Measurements from ENCODE around the gene TMEM44.
"Not testable (repeated sequence)": the region's sequence is repeated elsewhere in the genome, so short reads cannot be mapped to it uniquely, and the experiment has no call there.

TMEM44 gene

DNA sequence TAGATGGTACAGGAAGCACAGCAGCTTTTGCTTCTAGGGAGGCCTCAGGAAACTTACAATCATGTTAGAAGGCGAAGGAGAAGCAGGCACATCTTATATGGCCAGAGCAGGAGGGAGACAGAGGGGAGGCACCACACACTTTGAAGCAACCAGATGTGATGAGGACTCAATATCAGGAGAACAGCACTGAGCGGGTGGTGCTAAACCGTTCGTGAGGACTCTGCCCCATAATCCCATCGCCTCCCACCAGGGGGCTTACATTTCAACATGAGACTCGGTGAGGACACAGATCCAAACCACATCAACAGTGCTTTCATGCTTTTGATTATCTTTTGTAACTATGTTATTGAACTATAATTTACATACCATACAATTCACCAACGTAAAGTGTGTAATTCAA, 7.6 kb upstream of the TMEM44 start:
- no peak for DNase-seq (ENCODE audit: low read depth)

DNA sequence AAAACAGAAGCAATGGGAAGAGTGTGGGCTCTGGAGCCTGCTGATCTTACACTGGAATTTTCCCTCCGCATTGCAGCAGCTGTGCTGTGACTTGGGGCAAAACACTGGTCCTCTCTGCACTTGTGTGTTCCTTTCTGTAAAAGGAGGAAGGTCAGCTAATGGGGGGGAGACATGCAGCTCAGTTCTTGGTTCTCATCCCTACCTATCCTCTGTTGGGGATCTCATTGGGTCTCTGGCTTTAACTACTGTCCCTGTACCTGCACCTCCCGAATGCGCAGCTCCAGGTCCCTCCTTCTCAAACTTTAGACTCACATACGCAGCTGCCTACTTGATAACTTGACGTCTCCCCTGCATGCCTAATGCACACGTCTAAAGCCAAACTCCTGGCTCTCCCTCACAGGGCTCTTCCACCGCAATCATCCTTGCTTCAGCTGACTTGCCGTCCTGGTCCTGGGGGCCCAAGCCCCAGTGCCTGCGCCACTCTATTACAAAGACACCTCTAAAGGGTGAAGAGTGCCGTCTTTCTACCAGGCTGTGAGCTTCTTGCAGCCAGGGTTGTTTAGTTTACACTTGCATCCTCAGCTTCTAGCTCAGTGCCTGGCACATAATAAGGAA, 5.9 kb upstream of the TMEM44 start:
- no peak for DNase-seq (ENCODE audit: low read depth)

DNA sequence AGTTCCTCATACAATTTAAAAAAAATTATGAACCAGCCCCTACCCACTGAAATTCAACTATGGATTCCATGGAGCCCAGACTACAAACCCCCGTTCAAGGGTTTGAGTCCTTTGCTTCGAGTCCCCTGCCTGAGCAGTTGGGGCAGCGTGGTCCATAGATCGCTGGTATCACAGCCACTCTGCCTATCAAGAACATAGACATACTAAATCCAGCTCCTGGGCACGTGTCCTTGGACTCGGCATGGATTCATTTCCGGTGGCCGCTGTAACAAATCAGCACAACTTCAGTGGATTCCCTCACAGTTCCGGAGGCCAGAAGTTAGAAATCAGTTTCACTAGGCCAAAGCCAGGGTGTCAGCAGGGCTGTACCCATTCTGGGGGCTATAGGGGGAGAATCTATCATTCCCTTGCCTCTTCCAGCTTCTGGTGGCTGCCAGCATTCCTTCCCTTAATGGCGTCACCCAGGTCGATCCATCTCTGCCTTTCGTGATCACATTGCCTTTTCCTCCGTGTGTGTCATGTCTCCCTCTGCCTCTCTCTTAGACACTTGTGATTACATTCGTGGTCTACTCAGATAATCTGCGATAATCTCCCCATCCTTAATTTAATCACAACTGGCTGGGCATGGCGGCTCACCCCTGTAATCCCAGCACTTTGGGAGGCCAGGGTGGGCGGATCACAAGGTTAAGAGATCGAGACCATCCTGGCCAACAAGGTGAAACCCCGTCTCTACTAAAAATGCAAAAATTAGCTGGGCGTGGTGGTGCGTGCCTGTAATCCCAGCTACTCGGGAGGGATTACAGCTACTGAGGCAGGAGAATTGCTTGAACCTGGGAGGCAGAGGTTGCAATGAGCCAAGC, 4.6 kb upstream of the TMEM44 start:
- no peak for DNase-seq (ENCODE audit: low read depth)

DNA sequence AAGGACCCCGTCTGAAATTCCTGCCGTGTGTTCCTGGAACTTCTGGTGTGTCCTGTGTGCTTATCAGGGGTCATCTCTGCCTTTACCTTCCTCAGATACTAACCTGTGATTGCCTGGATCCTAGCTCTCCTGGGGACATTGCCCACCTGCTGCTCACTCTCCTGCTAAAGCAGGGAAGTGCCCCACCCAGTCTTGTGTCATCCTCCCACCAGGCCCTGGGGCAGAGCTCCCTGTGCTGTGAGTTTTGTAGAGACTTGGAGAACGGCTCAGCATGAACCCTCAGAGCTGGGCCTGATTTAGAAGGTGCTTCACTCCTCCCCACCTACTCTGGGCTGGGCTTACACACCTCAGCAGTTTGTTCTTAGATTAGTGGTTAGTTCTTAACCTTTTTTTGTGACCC, 3.8 kb upstream of the TMEM44 start:
- DNase-seq (ENCODE audit: low read depth), result no peak

DNA sequence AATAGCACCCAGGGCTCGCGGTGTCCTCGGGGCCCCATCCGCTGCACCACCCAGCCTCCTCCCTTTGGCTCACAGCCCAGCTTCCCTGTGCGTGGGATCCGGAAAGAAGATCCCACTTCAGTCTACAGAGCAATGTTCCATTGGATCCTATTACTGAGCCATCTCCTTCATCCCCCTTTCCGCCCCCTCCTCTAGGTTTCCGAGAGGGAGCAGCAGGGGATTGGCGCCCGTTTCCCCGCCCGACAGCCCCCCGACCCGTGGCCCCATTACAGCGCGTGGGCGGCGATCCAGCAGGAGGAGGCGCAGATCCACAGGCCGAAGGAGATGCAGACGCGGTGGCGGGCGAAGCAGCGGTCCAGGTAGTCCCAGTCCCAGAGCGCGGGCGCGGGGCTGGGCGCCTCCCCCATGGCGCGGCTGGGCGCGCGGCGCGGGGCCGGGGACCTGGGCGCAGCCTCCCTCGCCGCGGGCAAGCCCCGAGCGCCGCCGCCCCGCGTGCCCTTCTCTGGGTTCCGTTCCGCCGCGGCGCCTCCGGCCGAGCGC, 340 bp downstream of the TMEM44 start:
- no peak for DNase-seq (ENCODE audit: low read depth)

DNA sequence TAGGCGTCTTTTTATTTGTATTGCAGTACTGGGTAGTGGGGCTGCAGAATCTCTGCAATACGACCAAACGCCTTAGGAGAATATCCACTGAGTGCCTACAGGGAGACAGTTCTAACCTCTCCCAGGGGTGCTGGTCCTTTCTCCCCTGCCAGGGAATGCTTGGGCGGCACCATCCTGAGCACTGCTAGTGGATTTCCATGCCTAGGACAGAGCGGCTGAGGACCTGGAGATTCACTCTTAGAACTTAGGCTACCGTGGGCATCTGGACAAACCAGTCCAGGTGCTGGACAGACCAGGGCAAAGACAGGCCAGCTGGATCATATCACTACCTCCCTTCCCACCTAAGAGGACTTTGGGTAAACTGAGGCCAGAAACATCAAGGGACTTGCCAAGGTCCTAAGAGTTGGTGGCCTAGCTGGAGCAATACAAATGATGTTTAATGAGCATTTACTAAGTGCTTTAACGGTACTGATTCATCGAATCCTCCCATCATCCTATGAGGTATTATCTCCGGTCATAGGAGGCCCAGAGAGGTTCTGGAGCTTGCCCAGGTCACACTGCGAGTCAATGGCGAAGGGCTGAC, 902 bp downstream of the TMEM44 start:
- no peak for DNase-seq (ENCODE audit: low read depth)

DNA sequence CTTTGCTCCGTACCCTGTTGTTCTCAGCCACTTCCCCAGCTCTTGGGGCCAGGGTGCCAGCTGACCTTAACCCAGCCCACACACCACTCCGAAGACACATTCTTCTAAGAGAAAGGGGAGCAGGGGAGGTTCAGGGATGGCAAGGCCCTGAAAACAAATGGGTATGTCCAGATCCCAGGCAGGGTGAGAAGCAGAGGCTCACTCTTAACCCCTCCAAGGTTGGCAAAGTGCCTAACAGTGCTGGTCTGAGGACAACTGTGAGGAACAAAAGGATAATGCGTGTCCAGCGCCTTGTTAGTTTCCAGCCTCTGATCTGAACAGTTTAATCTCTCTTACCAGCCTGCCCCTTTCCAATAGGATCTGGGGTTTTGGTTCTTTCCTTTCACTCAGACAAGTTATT, 1.5 kb downstream of the TMEM44 start:
- no peak for DNase-seq (ENCODE audit: low read depth)

DNA sequence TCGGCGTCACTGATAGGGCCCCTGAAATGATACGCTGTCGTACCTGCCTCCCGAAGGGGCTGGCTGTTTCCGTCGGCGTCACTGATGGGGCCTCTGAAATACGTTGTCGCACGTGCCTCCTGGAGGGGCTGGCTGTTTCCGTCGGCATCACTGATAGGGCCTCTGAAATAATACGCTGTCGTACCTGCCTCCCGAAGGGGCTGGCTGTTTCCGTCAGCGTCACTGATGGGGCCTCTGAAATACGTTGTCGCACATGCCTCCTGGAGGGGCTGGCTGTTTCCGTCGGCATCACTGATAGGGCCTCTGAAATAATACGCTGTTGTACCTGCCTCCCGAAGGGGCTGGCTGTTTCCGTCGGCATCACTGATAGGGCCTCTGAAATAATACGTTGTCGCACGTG, 2.5 kb downstream of the TMEM44 start:
- not testable (repeated sequence) for DNase-seq (ENCODE audit: low read depth)

DNA sequence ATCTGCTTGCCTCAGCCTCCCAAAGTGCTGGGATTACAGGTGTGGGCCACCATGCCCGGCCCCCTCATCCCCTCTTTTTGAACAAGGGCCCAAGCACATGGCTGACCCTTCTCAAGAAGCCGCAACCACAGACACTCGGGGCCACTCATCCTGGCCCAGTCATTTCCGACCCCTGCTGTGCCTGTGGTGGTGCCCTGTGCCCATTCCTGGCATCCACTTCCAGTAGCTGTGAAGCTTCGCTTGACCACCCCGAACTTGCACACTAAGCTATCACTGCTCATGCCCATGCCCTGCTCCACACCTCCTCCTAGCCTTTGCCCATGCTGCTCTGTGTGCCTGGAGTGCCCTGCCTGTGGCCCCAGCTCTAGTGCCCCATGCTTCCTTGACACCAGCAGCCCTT, 8.3 kb downstream of the TMEM44 start:
- DNase-seq (ENCODE audit: low read depth), result no peak

DNA sequence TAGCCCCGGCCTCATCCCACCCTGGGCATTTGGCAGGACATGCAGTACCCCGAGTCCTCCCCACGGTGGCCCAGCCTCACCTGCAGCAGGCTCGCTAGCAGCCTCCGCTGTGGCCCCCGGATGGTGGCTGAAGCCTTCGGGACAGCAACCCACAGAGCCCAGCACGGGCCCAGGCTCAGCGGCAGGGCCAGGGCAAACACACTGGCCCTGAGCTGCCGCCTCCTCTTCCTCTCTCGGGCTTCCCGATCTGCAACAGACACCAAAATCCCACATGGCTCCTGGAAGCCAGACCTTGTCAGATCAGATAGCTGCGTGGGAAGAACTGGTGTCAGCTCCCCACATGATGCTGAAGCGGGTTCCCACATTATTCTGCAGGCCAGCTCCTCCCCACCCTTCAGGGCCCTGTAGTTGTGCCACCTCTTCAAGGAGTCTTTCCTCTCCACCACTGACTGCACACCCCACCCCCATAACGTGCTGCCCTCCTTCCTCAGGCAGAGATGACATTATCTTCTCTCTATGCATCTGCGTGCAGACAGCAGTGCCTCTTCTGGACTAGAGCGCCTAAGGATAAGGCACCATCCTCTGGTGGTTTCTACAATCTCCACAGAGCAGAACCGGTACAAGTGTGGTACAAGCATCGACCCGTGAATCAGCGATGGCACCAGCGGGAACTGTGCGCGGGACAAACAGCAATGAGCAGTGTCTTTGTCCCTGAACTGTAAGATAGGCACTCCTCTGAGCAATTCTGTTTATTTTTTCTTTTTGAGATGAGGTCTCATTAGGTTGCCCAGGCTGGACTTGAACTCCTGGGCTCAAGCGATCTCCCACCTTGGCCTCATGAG, 9.5 kb downstream of the TMEM44 start:
- DNase-seq (ENCODE audit: low read depth), result no peak

DNA sequence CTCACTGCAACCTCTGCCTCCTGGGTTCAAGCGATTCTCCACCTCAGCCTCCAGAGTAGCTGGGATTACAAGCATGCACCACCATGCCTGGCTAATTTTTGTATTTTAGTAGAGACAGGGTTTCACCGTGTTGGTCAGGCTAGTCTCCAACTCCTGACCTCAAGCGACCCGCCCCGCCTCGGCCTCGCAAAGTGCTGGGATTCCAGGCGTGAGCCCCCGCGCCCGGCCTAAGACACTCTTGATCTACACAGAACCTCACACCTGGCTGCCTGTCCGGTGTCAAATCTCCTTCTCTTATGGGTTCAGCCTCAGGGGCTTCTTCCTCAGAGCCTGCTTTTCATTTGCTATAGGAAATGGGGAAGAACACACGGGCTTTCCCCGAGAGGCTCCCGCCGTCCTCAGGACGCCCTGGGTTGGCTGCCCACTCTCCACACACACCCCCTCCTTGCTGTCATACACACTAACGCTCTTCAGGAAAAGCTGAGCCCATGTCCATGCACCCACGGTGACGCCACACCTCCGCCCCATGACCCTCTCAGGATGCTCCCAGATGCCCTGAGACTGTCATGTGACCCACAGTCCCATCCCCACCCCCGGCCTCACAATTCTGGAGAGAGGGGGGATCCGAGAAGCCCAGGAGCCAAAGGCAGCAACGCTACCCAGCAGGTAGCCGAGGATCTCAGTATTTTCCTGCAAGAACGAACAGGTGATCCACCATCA, 10.4 kb downstream of the TMEM44 start:
- DNase-seq (ENCODE audit: low read depth), result no peak

DNA sequence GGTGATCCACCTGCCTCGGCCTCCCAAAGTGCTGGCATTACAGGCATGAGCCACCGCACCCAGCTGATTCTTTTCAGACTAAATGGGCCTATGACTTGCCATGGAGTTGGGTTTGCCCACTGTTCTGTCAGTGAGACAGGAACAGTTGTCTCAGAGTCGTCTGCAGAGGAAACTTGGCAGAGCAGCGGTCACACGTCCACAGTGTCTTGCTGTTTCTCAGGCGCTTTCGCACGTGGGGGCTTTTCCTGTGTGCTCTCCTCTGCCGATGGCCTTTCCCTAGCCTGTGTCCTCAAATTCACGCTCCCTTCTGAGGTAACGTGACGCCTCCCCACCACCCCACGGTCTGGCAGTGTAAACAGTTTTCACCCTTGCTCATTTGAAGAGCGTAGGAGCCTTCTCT, 11.3 kb downstream of the TMEM44 start:
- DNase-seq (ENCODE audit: low read depth), result no peak

DNA sequence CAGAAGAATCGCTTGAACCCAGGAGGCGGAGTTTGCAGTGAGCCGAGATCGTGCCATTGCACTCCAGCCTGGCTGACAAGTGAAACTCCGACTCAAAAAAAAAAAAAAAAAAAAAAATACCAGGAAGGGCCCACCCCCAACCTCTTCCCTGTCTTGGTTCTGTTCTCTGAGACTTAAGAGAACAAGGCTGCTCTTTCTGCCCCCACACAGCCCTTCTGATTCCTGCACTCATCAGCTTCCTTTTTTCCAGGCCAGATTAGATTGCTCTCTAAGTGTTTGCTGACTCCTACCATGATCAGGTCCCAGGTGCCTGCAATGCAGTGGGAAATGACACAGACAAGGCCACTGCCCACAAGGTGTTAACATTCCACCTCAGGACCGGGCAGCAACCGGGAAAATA, 13.0 kb downstream of the TMEM44 start:
- DNase-seq (ENCODE audit: low read depth), result no peak

DNA sequence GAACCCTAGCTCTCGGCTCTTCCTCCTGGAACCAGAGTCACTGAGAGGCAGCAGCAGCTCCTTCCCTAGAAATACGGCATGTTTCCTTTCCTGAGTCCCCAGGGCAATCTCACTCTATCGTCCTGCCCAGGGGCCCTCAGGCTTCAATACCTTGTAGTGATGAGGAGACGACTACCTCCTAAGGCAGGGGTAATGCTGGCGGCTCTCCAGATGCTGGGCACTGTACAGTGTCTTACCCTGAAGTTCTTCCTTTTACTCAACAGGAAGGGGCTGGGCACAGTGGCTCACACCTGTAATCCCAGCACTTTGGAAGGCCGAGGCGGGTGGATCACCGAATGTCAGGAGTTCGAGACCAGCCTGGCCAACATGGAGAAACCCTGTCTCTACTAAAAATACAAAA, 13.5 kb downstream of the TMEM44 start:
- DNase-seq (ENCODE audit: low read depth), result no peak

DNA sequence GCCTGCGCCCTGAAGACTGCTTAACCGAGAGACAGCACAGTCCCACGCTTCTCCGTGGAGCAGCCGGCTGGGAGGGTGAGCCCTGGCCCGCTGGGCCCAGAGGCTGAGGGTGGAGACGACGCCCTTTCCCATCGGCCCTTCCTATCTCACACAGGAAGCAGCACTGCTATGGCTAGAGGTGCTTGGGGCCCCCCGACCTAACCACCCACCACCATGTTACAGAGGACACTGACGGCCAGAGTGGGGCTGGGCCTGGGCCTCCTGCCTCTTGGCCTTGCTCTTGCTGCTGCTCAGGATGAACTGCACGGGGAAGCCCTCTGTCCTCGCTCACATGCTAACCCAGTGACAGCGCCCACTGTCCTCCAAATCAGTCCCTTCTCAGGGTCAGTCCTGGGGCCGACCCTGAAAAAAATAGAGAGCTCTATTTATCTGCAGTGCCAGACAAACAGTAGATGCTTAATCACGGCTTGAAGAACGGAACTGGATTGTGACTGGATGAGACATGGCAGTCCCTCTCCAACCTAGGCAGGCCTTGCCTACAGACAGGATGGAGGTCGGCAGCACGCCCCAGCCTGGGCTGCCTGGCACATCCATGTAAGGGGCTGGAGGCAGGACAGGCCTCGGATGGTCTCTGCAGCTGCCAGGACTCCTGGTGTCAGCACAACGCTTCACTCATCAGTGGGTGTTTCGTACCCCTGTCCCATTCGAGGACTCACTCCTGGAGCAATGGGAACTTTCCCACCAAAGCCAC, 14.2 kb downstream of the TMEM44 start:
- DNase-seq (ENCODE audit: low read depth), result no peak

DNA sequence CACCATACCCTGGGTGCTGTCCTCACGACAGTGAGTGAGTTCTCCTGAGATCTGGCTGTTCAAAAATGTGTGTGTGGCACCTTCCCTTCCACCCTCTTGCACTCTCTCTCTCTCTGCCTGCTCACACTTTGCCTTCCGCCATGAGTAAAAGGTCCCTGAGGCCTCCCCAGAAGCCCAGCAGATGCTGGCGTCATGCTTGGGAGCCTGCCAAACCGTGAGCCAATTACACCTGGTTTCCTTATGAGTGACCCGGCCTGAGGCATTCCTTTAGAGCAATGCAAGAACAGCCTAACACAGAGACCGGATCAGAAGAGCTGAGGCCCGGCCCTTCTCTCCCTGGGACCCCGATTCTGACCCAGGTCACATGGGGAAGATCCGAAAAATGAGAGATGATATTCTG, 15.4 kb downstream of the TMEM44 start:
- DNase-seq (ENCODE audit: low read depth), result no peak

DNA sequence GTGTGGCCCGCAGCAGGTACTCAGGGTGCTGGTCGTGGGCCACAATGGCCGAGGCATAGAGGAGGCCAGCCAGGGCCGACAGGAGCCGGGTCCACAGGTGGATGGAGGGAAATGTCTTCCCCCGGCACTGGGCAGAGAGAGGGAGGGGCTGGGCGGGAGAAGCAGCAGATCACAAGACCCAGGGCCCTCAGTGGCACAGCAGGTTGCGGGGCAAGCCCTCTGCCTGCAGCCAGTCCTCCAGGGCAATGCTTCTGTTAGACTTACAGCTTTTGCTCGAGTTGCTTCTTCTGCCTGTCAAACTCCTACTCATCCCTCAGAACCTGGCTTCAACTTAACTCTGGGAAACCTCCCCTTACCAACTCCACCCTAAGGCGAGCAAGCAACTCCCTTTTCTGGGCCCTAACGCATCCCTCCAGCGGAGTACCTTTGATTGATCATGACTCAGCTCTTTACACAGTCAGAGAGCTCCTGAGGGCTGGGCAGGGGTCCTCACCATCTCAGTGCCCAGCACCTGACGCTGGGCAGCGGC, 16.0 kb downstream of the TMEM44 start:
- DNase-seq (ENCODE audit: low read depth), result no peak

DNA sequence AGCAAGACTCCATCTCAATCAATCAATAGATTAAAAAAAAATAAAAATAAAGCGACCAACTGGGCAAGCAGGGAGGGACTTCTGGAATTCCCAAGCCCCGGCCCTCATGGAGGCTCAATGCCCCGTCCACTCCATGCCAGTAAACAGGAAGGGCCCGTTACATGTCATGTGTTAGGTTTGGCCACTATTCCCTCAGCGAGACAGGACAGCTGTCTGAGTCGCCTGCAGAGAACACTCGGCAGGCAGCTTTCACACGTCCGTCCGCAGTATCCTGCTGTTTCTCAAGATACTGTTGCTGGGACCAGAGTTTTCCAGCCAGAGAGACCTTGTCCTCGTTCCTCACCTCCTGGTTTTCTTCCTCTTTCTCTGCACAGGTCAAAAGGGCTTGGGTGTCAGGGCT, 18.0 kb downstream of the TMEM44 start:
- no peak for DNase-seq (ENCODE audit: low read depth)

DNA sequence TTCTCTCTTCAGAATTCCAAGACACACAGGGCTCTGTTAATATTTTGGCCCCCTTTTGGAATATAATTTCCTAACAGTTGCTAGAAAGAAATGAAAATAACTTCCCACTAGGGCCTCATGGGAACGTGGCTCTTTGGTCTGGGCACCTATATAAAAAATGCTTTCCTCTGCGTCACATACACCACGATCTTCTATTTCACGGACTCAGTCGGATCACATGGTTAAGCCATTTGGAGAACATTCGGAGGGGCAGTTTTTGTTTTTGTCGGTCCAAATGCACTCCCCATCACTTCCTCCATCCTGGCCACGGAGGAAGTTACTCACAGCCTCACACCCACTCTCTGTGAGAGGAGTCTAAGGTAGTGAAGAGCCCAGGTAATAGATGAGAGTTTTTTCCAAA, 21.0 kb downstream of the TMEM44 start:
- DNase-seq (ENCODE audit: low read depth), result no peak

DNA sequence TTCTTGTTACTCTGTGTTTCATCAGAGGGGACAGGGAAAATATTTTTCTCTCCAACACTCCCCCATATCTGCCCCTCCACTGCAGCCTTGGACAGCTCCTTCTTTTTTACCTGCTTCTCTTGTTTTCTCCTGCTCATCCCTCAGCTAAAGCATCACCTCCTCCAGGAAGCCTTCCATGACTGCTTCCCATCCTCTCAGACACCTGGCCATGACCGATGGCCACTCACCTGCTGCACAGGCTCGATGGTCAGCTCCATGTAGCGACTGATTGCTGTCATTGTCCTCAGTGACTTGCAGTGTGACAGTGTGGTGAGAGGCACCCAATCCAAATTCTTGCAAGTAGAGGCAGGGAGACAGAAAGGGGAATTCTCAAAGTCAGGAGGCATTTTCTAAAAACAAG, 22.5 kb downstream of the TMEM44 start:
- DNase-seq (ENCODE audit: low read depth), result no peak

DNA sequence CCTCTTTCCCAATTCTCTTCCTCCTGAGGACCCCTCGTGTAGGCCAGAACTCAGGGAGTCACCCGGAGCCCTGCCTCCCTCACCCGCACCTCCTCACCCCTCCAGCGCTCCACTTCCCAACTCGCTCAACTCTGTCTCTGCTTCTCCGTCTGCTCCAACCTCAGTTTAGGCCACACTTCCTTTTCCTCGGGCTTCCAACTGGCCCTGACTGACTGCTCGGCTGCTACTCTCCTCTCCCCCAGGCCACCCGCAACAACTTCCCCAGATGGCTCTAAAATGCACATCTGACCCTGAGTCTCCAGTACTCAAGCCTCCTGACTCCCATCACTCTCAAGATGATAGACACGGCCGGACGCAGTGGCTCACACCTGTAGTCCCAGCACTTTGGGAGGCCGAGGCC, 23.6 kb downstream of the TMEM44 start:
- DNase-seq (ENCODE audit: low read depth), result no peak
